Liver (tissue), 3 donors: ENCODE data around the gene TSPOAP1.

ENCODE experiments used
- CTCF ChIP-seq: fragments of 150-350 bp; IDR thresholded peaks from 2 replicates; pipeline ENCODE4 v1.5.1; 2017; ENCODE audit warnings: improper control_type of control experiment, low read depth, low read length; ENCODE audit not compliant: missing input control
- EGR1 ChIP-seq, 2 donors: IDR thresholded peaks; 2 replicates each; pipeline ENCODE4 v1.6.1; 2016 to 2018; ENCODE audit warnings: antibody characterized with exemption in 2 of 2, low read depth in 2 of 2
- FOXA1 ChIP-seq: IDR thresholded peaks from 2 replicates; pipeline ENCODE4 v1.6.1; 2016; ENCODE audit warnings: antibody characterized with exemption
- GABPA ChIP-seq, 2 donors: IDR thresholded peaks in 1 of 2; conservative IDR thresholded peaks in 1 of 2; 2 replicates each; pipeline ENCODE4 v1.6.1; 2016; ENCODE audit warnings: antibody characterized with exemption in 2 of 2, mild to moderate bottlenecking in 1 of 2, moderate library complexity in 1 of 2
- HNF4G ChIP-seq: IDR thresholded peaks from 2 replicates; pipeline ENCODE4 v1.6.1; 2016; ENCODE audit warnings: antibody characterized with exemption
- JUND ChIP-seq, 2 donors: IDR thresholded peaks; 2 replicates each; pipeline ENCODE4 v1.6.1; 2016; ENCODE audit warnings: antibody characterized with exemption in 2 of 2
- MAX ChIP-seq: IDR thresholded peaks from 2 replicates; pipeline ENCODE4 v1.6.1; 2016; ENCODE audit warnings: antibody characterized with exemption
- NR2F2 ChIP-seq: IDR thresholded peaks from 2 replicates; pipeline ENCODE4 v1.6.1; 2016; ENCODE audit warnings: antibody characterized with exemption
- RAD21 ChIP-seq, 2 donors: IDR thresholded peaks; 2 replicates each; pipeline ENCODE4 v1.6.1; 2016; ENCODE audit warnings: antibody characterized with exemption in 2 of 2, mild to moderate bottlenecking in 2 of 2
- REST ChIP-seq: IDR thresholded peaks from 2 replicates; pipeline ENCODE4 v1.6.1; 2016; ENCODE audit warnings: antibody characterized with exemption, mild to moderate bottlenecking
- SP1 ChIP-seq: IDR thresholded peaks from 2 replicates; pipeline ENCODE4 v1.6.1; 2018; ENCODE audit warnings: antibody characterized with exemption, mild to moderate bottlenecking
- TAF1 ChIP-seq: conservative IDR thresholded peaks from 2 replicates; pipeline ENCODE4 v1.6.1; 2016; ENCODE audit warnings: antibody characterized with exemption, mild to moderate bottlenecking
- YY1 ChIP-seq: IDR thresholded peaks from 2 replicates; pipeline ENCODE4 v1.6.1; 2016; ENCODE audit warnings: antibody characterized with exemption, mild to moderate bottlenecking
- donor health status: healthy.
- donor health status: healthy.

GRCh38 chr17:58283674-58284612 lies 44.7 kb downstream of the TSPOAP1 start:
- TF ChIP-seq CTCF: no peak
- TF ChIP-seq MAX: no peak
- TF ChIP-seq TAF1: no peak
- no peak for TF ChIP-seq SP1
- no peak for TF ChIP-seq REST
- no peak for TF ChIP-seq GABPA (IDR thresholded peaks at IDR 0.05 in 1 of 2, conservative IDR thresholded peaks at IDR 0.05 in 1 of 2)
- TF ChIP-seq YY1: no peak
- TF ChIP-seq RAD21 (IDR thresholded peaks at IDR 0.05): no peak
- no peak for TF ChIP-seq NR2F2
- no peak for TF ChIP-seq FOXA1
- no peak for TF ChIP-seq EGR1 (IDR thresholded peaks at IDR 0.05; ENCODE audit: low read depth in 2 of 2)
- no peak for TF ChIP-seq HNF4G
- TF ChIP-seq JUND (IDR thresholded peaks at IDR 0.05): no peak
